Thyroid gland (tissue), 4 donors: ENCODE results near the gene TMEM236. TPM values are rescaled to one million over a fixed set of nuclear protein-coding genes. Genes with fewer than 3 reads are reported as not detected.

Experiments
- DNase-seq, 2 donors: peaks; one replicate each; pipeline ENCODE4 v3.0.0-alpha.2; 2019
- H3K27ac ChIP-seq, 3 donors: fragments of 200-600 bp; sonication (generic); 1 replicate in 2 of 3; 2 replicates in 1 of 3; pipeline ENCODE4 v1.5.1; 2016 to 2019; ENCODE audit warnings: mild to moderate bottlenecking in 1 of 3, moderate library complexity in 1 of 3
- H3K27me3 ChIP-seq: fragments of 200-600 bp; sonication (generic); one replicate; pipeline ENCODE4 v1.5.1; 2019
- H3K36me3 ChIP-seq, 2 donors: fragments of 200-600 bp; sonication (generic); one replicate each; pipeline ENCODE4 v1.5.1; 2016 to 2019
- H3K4me1 ChIP-seq, 2 donors: fragments of 200-600 bp; sonication (generic); one replicate each; pipeline ENCODE4 v1.5.1; 2017 to 2019
- H3K4me3 ChIP-seq, 3 donors: fragments of 200-600 bp; sonication (generic); replicated peaks in 1 of 3; 1 replicate in 2 of 3; 2 replicates in 1 of 3; pipeline ENCODE4 v1.5.1; 2016; ENCODE audit warnings: mild to moderate bottlenecking in 1 of 3
- H3K9me3 ChIP-seq: fragments of 200-600 bp; sonication (generic); one replicate; pipeline ENCODE4 v1.5.1; 2017
- POLR2A ChIP-seq, 2 donors: fragments of 450-650 bp; IDR thresholded peaks; one replicate each; pipeline ENCODE4 v1.6.1; 2017; ENCODE audit warnings: antibody characterized with exemption in 2 of 2, mild to moderate bottlenecking in 2 of 2, moderate library complexity in 1 of 2
- WGBS, 2 donors: methylation state at CpG; one replicate each; pipeline ENCODE4 v1.1.5; 2017; 5-methylcytosine and 5-hydroxymethylcytosine counted together
- intact Hi-C: fragments of 100-400 bp; cut with DNase I; formaldehyde crosslinking; loops from one replicate; pipeline ENCODE4 v1.15.1; 2023
- total RNA-seq, 4 donors: library from RNA; depleted of rRNA; stranded (reverse); fragments of >200 nt; gene quantifications; one replicate each; pipeline ENCODE4 v1.2.3, GENCODE V29; 2016
- TF ChIP-seq, protein P1 (sequence below), 6 experiments: fragments of 200-600 bp in 3 of 6; fragments of 450-650 bp in 3 of 6; sonication (generic) in 3 of 6; IDR thresholded peaks; one replicate each; pipeline ENCODE4 v1.5.1; 2016 to 2019; ENCODE audit warnings: antibody characterized with exemption in 6 of 6, mild to moderate bottlenecking in 2 of 6, inconsistent platforms in 1 of 6, moderate library complexity in 1 of 6

TMEM236 gene
- total RNA-seq, 4 donors from 2014 or later = 0.21 to 1.3 (median 0.48) TPM

DNA sequence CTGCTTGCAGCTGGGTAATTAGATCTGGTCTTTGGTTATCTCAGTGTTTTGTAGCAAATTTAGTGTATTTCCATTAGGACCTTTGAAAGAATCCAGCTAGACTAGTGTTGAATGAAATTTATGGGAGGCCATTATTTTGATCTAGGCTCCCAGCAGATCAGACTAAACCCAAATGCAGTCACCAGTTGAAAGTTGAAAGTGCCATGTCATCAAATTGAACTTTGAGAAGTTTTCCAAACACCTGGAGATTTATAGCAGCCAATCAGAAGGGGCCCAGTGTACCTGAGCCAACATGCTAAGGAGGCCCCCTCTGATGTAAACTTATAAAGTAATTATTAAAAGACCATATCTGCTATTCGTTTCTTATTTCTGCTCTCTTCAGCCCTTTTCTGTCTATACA lies 11.3 kb upstream of the TMEM236 start:
- Histone ChIP-seq H3K4me3 (no peak overlapping the region), H3K27ac (no peak overlapping the region), H3K4me1 (peaks cover 0 to 6% of the 10 kb centered on the region in 2 donors), H3K36me3 (no peaks in the 10 kb centered on the region), H3K9me3 (no peaks in the 10 kb centered on the region), H3K27me3 (no peaks in the 10 kb centered on the region)
- no peak for DNase-seq
- WGBS, 2 donors = 85 to 88% methylated on average over 1 of the region's 1 CpG
- intact Hi-C loops = loop anchor here (5.0 kb wide), 1 partner anchor 133 kb away; no protein-coding TSS in a partner anchor
- no peak for TF ChIP-seq POLR2A (IDR thresholded peaks at IDR 0.05)
- TF ChIP-seq, protein P1, sequence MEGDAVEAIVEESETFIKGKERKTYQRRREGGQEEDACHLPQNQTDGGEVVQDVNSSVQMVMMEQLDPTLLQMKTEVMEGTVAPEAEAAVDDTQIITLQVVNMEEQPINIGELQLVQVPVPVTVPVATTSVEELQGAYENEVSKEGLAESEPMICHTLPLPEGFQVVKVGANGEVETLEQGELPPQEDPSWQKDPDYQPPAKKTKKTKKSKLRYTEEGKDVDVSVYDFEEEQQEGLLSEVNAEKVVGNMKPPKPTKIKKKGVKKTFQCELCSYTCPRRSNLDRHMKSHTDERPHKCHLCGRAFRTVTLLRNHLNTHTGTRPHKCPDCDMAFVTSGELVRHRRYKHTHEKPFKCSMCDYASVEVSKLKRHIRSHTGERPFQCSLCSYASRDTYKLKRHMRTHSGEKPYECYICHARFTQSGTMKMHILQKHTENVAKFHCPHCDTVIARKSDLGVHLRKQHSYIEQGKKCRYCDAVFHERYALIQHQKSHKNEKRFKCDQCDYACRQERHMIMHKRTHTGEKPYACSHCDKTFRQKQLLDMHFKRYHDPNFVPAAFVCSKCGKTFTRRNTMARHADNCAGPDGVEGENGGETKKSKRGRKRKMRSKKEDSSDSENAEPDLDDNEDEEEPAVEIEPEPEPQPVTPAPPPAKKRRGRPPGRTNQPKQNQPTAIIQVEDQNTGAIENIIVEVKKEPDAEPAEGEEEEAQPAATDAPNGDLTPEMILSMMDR (IDR thresholded peaks at IDR 0.05) = no peak

DNA sequence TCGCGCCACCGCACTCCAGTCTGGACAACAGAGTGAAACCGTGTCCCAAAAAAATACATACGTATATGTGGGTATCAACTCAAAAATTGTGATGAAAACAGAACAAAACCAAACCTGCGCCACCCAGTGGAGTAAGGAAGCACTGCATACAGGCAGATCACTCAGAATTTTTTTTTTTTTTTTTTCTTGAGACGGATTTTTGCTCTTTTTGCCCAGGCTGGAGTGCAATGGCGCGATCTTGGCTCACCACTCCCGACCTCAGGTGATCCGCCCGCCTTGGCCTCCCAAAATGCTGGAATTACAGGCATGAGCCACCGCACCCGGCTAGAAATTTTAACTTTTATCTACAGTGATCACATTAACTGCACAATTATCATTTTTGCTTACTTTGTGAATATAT lies 9.1 kb upstream of the TMEM236 start:
- 23 to 26% methylated on average over 14 of the region's 14 CpGs for WGBS, 2 donors
- peak; percentile 42 to 68 for DNase-seq
- no peak overlapping the region for H3K4me3 ChIP-seq
- H3K9me3 ChIP-seq = no peaks in the 10 kb centered on the region
- H3K4me1 ChIP-seq = peaks cover 0 to 6% of the 10 kb centered on the region in 2 donors
- no peaks in the 10 kb centered on the region for H3K27me3 ChIP-seq
- intact Hi-C loops = loop anchor here (5.0 kb wide), 1 partner anchor 136 kb away; no protein-coding TSS in a partner anchor
- no peaks in the 10 kb centered on the region for H3K36me3 ChIP-seq
- no peak overlapping the region for H3K27ac ChIP-seq
- TF ChIP-seq, protein P1 (IDR thresholded peaks at IDR 0.05) = peak; percentile 71 to 92 (median 80)
- no peak for TF ChIP-seq POLR2A (IDR thresholded peaks at IDR 0.05)

DNA sequence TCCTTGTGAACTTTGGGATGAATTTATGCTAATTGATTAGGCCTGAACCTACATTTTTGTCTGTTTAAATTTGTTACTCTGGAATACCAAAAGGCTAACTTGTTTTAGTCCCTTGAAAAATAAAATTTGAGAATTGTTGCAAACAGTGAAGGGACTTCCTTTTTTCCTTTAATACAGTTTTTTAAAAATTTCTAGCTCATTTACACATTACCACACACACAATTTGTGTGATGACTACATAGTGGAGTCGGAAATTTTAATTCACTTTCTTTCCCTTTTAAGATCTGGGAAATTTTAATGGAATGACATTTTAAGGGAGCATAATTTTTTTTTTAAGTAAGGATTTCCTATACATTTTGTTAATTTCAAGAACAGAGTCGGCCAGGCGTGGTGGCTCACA lies 8.6 kb upstream of the TMEM236 start:
- 96 to 97% methylated on average over 3 of the region's 3 CpGs for WGBS, 2 donors
- Histone ChIP-seq H3K4me3 (no peak overlapping the region), H3K27ac (no peak overlapping the region), H3K4me1 (peaks cover 0 to 6% of the 10 kb centered on the region in 2 donors), H3K9me3 (no peaks in the 10 kb centered on the region), H3K36me3 (no peaks in the 10 kb centered on the region), H3K27me3 (no peaks in the 10 kb centered on the region)
- intact Hi-C loops = loop anchor here (5.0 kb wide), 1 partner anchor 136 kb away; no protein-coding TSS in a partner anchor
- no peak for DNase-seq
- TF ChIP-seq, protein P1 (IDR thresholded peaks at IDR 0.05) = no peak
- no peak for TF ChIP-seq POLR2A (IDR thresholded peaks at IDR 0.05)

DNA sequence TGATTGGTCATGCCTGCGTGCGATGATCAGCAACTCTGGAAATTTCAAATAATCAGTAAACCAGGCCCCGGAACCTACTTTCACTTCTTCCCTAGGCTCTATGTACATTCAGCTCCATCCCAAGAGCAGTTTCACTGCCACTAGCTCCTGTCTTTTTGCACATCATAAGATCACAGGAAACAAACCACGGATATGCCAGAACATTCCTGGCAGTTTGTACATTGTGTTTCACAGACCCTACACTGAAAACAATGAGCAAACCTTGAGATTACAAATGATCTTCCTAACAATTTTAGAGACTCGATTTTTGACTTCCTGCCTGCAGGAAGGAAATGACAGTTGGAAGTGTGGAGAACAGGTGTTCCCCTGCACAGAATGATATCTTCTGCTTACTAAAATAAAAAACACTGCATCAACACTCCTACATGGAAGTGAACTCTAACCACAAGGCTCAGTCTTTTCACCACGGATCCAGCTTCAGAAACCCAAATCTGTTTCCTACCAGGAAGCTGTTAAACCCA lies 7.6 kb upstream of the TMEM236 start:
- Histone ChIP-seq H3K4me3 (no peak overlapping the region), H3K9me3 (no peaks in the 10 kb centered on the region), H3K4me1 (peaks cover 0 to 6% of the 10 kb centered on the region in 2 donors), H3K27ac (peak overlapping the region in 2 of 3 donors; percentile 2 to 33), H3K36me3 (no peaks in the 10 kb centered on the region), H3K27me3 (no peaks in the 10 kb centered on the region)
- DNase-seq = no peak
- 74 to 75% methylated on average over 6 of the region's 6 CpGs for WGBS, 2 donors
- TF ChIP-seq, protein P1 (IDR thresholded peaks at IDR 0.05) = no peak
- peak in 1 of 2 donors; percentile 13 for TF ChIP-seq POLR2A (IDR thresholded peaks at IDR 0.05)
- intact Hi-C loops = loop anchor here (5.0 kb wide), 1 partner anchor 137 kb away; no protein-coding TSS in a partner anchor

DNA sequence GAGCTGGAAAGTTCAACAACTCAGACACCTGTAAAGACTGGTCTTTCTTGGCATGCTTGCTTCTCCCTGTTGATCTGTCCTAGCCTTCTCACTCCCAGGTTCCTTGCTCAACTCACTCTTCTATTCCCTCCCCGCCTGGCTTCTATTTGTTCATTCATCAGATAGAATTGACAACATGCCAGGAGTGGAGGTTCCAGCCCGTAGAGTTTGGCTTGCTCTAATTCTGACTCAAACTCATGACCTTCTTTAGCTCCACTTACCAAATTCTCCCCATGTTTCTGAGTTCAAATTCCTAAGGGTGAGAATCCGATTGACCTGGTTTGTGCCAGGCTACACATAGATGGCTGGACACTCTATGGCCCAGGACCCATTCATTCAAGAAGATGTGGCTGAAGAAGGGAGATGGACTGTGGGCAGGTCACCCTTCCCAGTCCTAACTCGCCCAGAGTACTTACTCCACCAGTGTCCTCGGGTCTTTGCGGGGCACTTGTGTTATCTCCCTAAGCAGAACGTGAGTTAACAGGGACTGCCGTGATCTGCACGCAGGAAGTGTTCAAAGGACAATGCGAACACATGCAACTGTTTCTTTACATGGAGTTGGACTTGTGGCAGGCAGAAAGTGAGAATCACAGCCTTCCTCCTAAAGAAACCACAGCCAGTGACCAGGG lies 4.0 kb upstream of the TMEM236 start:
- TF ChIP-seq, protein P1 (IDR thresholded peaks at IDR 0.05) = no peak
- TF ChIP-seq POLR2A (IDR thresholded peaks at IDR 0.05) = no peak
- Histone ChIP-seq H3K27ac (no peak overlapping the region), H3K4me3 (no peak overlapping the region), H3K4me1 (peaks cover 0 to 2% of the 10 kb centered on the region in 2 donors), H3K27me3 (no peaks in the 10 kb centered on the region), H3K36me3 (no peaks in the 10 kb centered on the region), H3K9me3 (no peaks in the 10 kb centered on the region)
- 88% methylated on average over 10 of the region's 10 CpGs for WGBS, 2 donors
- intact Hi-C loops = no loop called here
- no peak for DNase-seq
